NK-92 (cell line): ENCODE results near the gene SFXN4.
"Not testable (repeated sequence)": the region's sequence is repeated elsewhere in the genome, so short reads cannot be mapped to it uniquely, and the experiment has no call there.

Experiments
- DNase-seq: peaks from one replicate; lab custom pipeline; 2025; ENCODE audit not compliant: unreplicated experiment; lab: John Stamatoyannopoulos, UW

Gene SFXN4

DNA sequence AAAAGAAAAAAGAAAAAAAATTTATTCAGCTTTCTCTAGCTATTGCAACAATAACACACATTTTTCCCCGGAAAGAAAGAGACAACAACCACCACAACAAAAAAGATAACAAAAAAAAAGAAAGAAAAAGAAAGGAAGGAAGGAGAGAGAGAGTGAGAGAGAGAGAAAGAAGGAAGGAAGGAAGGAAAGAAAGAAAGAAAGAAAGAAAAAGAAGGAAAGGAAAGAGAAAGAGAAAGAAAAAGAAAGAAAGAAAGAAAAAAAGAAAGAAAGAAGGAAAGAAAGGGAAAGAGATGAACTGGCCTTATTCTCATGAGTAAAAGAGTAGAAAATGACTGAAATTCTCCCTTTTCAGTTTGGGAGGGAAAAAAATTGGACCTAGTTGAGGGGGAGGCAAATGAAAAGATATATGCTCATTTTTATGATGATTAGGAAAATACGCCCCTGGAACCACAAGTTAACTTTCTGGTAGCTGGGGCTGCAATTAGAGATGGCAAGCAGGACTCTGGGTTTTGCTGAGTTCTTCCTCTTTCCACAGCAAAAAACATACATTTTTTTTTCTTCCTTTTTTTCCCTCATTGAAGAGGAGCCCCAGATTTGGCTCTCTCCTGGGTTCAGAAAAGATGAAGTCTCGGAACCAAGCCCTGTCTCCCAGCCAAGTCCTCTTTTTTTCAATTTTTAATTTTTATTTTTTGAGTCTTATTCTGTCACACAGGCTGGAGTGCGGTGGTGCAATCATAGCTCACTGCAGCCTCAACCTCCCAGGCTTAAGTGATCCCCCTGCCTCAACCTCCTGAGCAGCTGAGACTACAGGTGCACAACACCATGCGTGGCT lies 25.7 kb upstream of the SFXN4 start:
- DNase-seq, result no peak

DNA sequence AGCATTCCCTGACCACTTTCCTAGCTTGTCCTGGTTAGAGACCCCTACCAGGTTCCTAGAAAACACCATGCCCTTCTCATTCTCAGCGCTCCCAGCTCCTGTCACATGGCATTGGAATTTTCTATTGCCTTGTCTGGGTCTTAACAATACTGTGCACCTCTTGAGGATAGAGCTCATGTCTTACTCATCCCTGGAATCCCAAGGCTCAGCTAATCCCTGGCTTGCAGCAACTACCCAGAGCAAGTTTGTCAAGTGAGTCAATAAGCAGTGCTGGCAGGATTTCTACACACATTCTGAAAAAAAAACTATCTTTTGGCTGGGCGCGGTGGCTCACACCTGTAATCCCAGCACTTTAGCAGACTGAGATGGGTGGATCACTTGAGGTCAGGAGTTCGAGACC lies 24.8 kb upstream of the SFXN4 start:
- DNase-seq, result no peak

DNA sequence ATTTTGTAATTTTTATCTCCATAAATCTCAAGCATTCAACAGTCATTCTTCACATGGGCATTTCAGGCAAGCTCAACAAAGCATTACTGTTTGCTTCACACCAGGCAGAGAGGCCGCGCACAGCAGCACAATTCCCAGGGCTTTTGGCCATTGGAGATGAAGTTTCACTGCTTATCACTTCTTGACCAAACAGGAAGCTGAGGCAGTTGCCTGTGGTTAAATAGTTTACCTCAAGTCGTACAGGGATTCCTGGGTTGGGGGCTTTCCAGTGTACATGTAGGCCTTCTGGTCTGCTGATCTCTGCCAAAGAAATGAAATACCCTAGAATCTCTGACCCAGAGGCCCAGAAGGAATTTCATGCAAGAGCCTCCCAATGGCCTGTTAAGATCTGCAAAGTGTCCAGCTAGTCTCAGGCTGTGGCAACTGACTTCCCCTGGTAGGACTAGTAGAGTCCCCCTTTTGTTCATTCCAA lies 24.3 kb upstream of the SFXN4 start:
- no peak for DNase-seq

DNA sequence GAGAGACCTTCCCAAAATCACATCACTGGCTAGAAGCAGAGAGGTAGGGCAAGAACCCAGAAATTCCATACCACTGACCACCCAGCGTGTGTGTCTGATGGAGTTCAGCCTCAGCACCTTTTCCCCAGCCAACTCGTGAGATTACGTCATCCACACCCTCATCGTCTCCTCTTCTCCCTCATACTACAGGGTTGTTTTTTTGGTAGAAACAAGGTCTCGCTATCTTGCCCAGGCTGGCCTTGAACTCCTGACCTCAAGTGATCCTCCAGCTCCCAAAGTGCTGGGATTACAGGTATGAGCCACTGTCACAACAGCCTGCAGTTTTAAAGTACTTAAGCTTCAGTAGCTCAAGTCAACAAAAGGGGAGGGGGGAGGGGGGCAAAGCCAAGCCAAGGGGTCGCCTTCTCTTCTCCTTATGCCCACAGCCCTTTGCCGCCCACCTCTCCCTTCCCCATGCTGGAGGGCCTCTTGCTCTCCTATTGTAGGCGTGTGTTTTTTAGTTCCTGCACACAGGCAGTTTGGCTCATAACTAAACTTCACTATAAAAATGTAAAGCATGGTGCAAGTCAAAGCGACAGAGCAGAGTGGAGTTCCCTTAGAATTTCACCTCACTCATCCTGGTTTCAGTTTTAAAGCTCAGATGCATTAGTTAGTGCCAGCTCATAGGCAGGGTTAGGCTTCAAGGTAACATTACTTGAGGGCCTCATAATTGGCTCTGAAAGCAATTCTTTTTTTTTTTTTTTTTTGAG lies 18.3 kb upstream of the SFXN4 start:
- DNase-seq, result no peak

DNA sequence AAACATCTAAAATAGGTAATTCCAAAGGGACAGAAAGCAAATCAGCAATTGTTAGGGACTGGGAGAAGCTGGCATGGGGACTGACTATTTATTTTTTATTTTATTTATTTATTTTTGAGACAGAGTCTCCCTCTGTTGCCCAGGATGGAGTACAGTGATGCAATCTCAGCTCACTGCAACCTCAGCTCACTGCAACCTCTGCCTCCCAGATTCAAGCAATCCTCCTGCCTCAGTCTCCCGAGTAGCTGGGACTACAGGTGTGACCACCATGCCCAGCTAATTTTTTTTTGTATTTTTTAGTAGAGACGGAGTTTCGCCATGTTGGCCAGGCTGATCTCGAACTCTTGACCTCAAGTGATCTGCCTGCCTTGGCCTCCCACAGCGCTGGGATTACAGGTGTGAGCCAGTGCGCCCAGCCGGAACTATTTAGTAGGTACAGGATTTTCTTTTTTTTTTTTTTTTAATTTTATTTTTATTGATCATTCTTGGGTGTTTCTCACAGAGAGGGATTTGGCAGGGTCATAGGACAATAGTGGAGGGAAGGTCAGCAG lies 15.4 kb upstream of the SFXN4 start:
- not testable (repeated sequence) for DNase-seq

DNA sequence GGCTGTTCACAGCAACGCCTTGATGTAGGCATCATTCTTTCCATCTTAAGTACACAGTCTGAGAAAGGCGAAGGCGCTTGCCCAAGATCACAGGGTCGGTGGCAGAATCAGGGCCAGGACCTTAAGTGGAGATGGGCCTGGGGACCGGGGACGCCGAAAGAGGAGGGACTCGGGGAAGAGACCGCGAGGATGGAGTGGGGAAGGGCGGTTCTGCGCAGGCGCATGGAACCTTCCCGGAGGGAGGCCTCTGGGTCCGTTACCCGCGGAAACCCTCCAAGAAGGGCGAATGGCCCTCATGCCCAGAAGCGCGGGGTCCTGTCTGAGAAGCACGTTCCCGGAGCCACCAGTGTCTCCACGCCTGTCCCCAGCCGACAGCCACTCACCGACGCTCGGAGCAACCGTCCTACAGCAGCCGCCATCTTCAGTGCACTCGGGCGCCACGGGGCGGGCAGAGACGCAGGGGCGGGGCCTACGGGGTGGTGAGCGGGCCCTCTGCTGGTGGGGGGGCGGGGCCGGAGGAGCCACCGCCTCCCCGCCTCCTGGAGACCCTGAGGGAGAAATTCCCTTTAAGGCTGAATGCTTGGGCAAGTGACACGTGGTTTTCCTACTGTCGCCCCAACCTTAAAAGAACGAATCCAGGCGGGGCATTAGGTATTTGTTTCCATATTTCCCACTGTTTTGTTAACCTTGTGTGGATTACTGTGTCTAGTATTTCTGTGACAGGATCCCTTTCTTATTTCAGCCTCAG lies 13.0 kb upstream of the SFXN4 start, which contains the start of gene PRDX3:
Gene PRDX3, minus strand, starts transcription at position 441 of the 748 bp plus-strand sequence. Its CDS starts 22 bp downstream, at position 419.
- peak; percentile 26 for DNase-seq

DNA sequence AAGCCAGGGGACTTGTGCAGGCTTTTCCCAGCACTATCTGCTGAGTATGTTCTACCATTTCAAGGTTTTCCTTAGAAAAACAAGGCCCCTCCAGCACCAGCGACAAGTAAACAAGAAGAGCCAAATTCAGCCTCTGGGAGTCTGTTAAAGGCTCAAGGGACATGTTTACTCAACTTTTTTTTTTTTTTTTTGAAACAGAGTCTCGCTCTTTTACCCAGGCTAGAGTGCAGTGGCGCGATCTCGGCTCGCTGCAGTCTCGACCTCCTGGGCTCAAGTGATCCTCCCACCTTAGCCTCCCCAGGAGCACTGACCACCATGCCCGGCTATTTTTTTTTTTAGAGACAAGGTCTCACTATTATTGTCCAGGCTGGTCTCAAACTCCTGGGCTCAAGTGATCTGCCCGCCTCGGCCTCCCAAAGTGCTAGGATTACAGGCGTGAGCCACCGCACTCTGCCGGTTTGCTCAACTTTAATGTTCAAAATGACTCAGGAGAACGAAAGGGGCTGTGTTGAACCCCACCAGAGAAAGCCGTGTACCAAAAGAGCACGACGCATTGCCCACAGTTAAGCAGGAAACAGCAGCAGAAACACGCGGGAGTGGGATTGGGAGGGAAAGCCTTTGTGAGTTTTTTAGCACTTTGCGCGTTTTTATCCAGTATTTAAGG lies 12.3 kb upstream of the SFXN4 start:
- no peak for DNase-seq

DNA sequence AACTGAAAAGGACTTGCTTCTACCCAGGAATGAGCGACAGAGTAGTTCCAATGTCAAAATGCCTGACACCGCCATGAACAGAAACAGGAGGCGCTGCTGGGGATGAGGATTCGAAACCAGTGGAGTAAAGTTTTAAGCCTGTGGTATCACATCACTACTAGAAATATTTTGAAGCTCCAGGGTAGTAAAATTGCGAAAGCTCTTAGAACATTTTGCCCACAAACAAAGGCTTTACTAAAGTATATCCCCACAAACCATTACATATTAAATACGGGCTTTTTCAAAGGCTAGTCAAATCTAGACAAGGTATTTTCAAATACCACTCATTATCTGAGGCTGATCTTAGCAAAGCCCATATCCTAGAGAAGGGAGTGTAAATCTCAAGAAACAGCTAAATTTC lies 10.7 kb upstream of the SFXN4 start:
- DNase-seq, result no peak

DNA sequence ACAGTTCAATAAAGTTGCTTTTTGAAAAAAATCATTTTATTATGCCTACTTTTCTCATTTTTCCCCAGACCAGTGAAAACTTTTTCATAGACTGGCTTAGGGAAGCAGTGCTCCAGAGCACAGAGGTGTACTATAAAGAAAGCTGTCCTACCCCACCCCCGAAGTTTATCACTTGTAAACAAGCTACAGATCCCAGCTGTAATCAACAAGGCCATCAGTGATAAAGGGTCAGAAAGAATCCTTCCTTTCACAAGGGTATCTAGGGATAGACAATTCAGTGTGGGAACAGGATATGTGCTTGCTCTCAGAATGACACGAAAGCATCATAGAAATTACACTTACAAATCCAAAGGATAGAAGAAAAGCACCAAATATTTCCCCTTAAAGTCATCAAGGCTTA lies 8.6 kb upstream of the SFXN4 start:
- DNase-seq, result no peak

DNA sequence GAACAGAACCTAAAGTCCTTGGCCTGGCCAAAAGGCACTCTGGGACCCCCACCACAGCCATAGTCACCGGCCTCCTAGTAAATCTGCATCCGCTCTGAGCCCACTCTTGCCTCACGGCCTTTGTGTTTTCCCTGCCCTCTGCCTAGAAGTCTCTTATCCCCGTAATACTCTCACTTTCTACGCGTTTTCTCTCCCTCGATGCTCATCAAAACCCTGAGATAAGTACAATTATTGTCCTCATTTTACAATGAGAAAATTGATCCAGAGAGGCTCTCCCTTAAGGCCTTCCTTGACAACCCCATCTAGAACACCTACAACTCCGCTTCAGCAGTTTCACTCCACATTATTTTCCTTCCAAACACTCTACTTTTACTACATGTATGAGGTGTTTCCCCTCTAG lies 1.5 kb upstream of the SFXN4 start:
- no peak for DNase-seq

DNA sequence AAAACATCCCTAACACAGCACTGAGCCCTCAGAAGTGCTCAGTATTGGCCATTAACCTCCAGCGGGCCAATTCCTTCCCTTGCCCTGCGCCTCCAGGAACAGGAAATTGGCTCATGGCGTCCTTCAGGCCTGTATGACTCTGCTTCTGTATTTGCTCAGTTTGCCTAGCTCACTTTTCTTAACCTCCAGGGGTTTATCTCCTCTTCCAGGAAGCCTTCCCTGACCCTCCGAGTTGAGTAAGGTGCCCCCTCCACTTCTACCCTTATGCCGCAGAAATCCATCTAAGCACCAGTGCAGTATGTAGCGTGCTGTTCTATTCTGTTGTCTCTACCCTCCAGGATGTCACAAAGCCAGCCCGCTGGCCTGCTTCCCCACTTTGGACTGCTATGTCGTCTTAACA lies 1.1 kb upstream of the SFXN4 start:
- DNase-seq, result no peak

DNA sequence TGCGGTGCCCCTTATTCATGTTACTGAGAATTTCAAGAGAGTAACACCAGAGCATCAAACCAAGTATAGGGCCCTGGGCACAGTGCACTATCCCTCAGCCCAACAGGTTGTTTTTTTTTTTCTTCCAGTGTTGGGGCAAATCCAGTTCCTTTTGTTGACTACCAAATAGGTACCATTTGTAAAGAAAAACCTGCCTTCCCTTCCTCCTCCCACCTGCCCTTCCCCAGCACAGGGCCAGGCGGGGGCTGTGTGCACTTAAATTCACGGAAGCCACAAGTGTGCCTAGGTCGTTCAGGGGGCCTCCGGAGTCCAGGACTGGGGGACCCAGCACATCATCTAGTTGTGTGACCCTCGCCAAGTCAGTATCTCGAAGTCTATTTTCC lies 595 bp upstream of the SFXN4 start:
- no peak for DNase-seq

DNA sequence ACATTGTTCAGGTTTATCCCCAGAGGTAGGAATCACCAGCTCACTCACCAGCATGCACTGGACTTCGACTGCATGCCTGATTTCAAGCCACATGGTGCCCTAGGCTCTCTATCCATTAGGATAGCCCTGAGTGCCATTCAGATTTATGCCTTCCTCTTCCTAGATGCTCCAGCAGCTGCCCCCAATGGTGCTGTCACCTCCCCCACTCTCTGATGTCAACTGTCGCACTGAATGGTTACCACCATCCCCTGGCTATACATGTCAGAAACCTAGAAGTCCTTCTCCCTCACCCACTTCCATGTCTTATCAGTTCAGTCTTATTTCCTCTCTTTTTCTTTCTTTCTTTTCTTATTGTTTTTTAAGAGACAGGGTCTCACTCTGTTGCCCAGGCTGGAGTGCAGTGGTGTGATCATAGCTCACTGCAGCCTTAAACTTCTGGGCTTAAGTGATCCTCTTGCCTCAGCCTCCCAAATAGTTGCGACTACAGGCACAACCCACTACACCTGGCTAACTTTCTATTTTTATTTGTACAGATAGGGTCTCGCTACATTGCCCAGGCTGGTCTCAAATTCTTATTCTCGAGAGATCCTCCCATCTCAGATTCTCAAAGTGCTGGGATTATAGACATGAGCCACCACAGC lies 2.9 kb downstream of the SFXN4 start:
- no peak for DNase-seq

DNA sequence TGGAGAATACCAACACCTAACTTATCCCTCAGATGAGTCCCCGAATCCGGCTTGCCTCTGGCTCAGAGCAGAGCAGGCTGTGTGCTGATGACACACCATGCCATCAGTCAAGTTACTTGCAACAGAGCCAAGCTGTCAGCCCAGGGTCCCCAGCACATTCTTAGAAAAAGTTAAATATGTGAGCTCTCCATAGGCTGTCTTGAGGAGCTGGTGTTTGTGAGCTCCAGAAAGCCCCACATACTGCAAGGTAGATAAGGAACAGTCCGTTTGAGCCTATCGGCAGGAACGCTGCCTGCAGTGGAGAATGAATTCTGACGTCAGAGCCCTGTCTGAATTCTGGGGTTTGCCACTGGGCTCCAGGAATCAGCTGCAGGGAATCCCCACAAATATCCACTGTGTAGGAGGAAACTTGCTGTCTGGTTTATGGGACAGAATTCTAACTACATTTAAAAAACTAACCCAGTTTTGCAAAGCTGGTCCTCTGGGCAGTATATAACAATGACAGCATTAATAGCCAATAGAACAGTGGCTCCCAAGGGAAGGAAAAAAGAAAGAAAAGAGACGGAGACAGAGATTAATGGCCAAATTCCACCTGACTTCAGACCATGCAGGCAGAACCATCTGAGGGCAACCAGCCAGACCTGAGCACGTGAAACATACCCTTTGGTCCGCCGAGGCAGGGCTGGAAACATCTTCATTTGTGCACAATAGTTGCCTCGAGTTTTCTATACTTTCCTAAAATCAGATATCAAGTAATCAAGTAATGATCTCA lies 3.6 kb downstream of the SFXN4 start:
- no peak for DNase-seq

DNA sequence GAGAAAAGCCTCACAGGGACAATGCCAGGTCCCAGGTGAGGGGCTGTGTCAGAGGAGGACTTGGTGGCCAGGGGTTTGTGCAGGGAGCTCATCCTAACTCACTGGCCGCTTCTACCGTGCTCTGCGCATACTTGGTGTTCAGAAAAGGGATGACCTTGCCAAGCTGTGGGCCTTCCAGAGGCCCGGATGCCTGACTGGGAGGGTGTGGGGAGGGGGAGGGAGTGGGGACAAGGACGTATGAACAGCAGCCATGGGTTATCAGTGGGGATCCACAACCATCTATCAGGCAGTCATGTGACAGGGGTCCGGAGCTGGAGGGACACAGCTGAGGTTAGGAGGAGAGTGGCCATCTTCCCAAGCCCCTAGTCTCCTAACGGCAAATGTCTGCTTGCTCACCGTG lies 6.2 kb downstream of the SFXN4 start:
- no peak for DNase-seq

DNA sequence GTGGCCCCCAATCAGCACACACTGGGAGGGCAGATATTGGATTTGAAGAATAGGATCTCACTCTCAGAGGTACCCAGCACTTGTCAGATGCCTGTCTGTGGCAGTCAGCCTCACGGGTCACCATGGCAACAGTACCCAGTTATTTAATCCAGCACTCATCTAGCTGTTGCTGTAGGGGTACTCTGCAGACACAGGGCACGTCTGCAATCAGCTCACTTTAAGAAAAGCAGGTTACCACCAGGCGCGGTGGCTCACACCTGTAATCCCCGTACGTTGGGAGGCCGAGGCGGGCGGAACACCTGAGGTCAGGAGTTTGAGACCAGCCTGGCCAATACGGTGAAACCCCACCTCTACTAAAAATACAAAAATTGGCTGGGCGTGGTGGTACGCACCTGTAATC lies 11.9 kb downstream of the SFXN4 start:
- DNase-seq, result no peak

DNA sequence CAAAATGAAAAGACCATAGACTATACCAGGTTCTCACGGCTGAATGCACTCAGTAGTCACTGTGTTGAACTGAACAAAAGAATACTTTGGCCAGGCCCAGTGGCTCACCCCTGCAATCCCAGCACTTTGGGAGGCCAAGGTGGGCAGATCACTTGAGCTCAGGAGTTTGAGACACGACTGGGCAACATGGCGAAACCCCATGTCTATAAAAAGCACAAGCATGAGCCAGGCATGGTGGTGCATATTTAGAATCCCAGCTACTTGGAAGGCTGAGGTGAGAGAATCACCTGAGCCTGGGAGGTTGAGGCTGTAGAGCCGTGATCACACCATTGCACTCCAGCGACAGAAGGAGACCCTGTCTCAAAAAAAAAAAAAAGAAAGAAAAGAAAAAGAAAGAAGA lies 12.5 kb downstream of the SFXN4 start:
- no peak for DNase-seq

DNA sequence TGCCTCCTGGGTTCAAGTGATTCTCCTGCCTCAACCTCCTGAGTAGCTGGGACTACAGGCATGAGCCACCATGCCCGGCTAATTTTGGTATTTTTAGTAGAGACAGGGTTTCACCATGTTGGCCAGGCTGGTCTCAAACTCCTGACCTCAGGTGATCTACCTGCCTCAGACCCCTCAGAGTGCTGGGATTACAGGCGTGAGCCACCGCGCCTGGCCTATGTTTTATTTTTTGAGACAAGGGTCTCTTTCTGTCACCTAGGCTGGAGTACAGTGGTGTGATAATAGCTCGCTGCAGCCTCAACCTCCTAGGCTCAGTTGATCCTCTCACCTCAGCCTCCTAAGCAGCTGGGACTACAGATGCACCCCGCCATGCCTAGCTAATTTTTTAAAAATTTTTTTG lies 13.9 kb downstream of the SFXN4 start:
- DNase-seq, result not testable (repeated sequence)

DNA sequence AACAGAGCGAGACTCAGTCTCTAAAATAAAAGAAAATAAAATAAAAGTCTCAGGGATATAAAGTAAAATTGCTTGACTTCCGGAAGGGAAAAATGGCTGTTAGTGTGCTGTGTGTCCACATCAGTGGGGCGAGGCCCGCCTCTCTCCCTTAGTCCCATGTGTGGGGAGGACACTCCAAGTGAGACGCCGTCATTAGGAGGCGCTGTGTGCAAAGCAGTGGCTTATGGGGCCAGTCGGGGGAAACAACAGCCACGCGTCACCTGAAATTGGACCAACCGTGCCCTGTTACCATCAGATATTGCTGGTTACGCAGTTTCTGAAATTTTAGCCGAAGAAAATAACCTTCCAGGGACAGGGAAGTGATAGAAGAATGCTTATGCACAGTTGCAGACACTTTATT lies 15.8 kb downstream of the SFXN4 start:
- DNase-seq, result no peak

DNA sequence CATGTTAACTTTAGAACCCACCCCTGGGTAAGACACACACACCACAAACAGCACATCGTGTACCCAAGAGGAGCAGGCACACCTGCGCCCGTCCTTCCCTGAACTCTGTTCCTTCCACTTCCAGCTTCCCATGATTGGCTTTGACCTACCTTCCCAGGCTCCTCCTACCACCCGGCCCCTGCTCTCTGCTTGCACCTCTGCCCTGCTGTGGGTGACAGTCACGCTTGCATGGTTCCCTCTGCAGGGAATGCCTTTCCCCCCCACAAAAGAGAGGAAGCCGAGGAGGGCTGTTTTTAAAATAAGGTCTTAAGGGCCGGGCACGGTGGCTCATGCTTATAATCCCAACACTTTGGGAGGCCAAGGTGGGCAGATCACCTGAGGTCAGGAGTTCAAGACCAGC lies 16.4 kb downstream of the SFXN4 start:
- no peak for DNase-seq
